ENCODE measurements around the gene CPB2.

DNA sequence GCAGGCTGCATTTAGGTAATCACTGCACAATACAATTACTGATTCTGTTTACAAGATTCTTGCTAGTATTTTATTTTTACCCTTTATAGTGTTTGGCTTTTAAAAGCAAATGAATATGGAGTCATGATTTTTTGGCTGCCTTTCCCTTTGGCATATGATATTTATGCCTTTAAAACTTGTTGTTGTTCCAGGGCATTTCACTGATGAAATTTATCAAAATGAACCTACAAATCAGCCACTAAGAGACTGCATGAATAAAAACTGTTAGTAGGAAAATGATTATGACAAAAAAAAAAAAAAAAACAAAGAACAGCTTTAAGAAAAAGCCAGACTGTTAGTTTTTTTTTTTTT lies 2.6 kb downstream of the CPB2 start:
- no peak for TF ChIP-seq CTCF (IDR thresholded peaks at IDR 0.05)
- TF ChIP-seq POLR2A (IDR thresholded peaks at IDR 0.05) = no peak

Data from lower leg skin (tissue), 3 donors.